ENCODE results near the gene NAV2. TPM values are rescaled to one million over a fixed set of nuclear protein-coding genes. Genes with fewer than 3 reads are reported as not detected.

The NAV2 gene
- total RNA-seq, 4 donors from 2014 or later, result 9.1 to 34.7 (median 22.2) TPM

GRCh38 chr11:20113149-20113438, 400.5 kb downstream of the NAV2 start:
- peaks cover 27% of the 10 kb centered on the region for H3K36me3 ChIP-seq
- H3K9me3 ChIP-seq, result no peaks in the 10 kb centered on the region
- WGBS, result 34% methylated on average over 5 of the region's 5 CpGs
- H3K27me3 ChIP-seq, result no peaks in the 10 kb centered on the region
- no peak for DNase-seq (ENCODE audit: low spot score in 2 of 2)
- peaks cover 23% of the 10 kb centered on the region for H3K4me1 ChIP-seq
- no peak overlapping the region for H3K27ac ChIP-seq
- H3K4me3 ChIP-seq, result no peak overlapping the region
- TF ChIP-seq POLR2AphosphoS5 (IDR thresholded peaks at IDR 0.05), result no peak
- TF ChIP-seq POLR2A (IDR thresholded peaks at IDR 0.05), result no peak
- TF ChIP-seq EP300 (IDR thresholded peaks at IDR 0.05), result no peak
- TF ChIP-seq CTCF (IDR thresholded peaks at IDR 0.05), result no peak

- H3K27me3 ChIP-seq, result no peaks in the 10 kb centered on the region
- no peak for DNase-seq (ENCODE audit: low spot score in 2 of 2)
- H3K27ac ChIP-seq, result no peak overlapping the region
- H3K9me3 ChIP-seq, result no peaks in the 10 kb centered on the region
- 83% methylated on average over 8 of the region's 10 CpGs for WGBS
- peaks cover 23% of the 10 kb centered on the region for H3K4me1 ChIP-seq
- H3K4me3 ChIP-seq, result no peak overlapping the region
- peaks cover 33% of the 10 kb centered on the region for H3K36me3 ChIP-seq
- TF ChIP-seq CTCF (IDR thresholded peaks at IDR 0.05) (no peak), EP300 (IDR thresholded peaks at IDR 0.05) (no peak), POLR2A (IDR thresholded peaks at IDR 0.05) (no peak), POLR2AphosphoS5 (IDR thresholded peaks at IDR 0.05) (no peak)
These were observed 402.0 kb downstream of the NAV2 start for GRCh38 chr11:20114588-20114987.

- WGBS, result 92% methylated on average over 1 of the region's 1 CpG
These were observed 404.2 kb downstream of the NAV2 start for GRCh38 chr11:20116825-20117224.

GRCh38 chr11:20117291-20117690, 404.7 kb downstream of the NAV2 start:
- no peak for DNase-seq (ENCODE audit: low spot score in 2 of 2)
- H3K36me3 ChIP-seq, result peaks cover 27% of the 10 kb centered on the region
- no peaks in the 10 kb centered on the region for H3K9me3 ChIP-seq
- no peaks in the 10 kb centered on the region for H3K27me3 ChIP-seq
- 91% methylated on average over 5 of the region's 5 CpGs for WGBS
- peaks cover 9% of the 10 kb centered on the region for H3K4me1 ChIP-seq
- no peak overlapping the region for H3K4me3 ChIP-seq
- H3K27ac ChIP-seq, result no peak overlapping the region
- TF ChIP-seq POLR2A (IDR thresholded peaks at IDR 0.05), result no peak
- TF ChIP-seq POLR2AphosphoS5 (IDR thresholded peaks at IDR 0.05), result no peak
- no peak for TF ChIP-seq CTCF (IDR thresholded peaks at IDR 0.05)
- no peak for TF ChIP-seq EP300 (IDR thresholded peaks at IDR 0.05)

More at GRCh38 chr11:20116825-20117224, 404.2 kb downstream of the NAV2 start:
- no peaks in the 10 kb centered on the region for H3K27me3 ChIP-seq
- H3K27ac ChIP-seq, result no peak overlapping the region
- peaks cover 27% of the 10 kb centered on the region for H3K36me3 ChIP-seq
- no peak for TF ChIP-seq EP300 (IDR thresholded peaks at IDR 0.05)
- no peak for TF ChIP-seq CTCF (IDR thresholded peaks at IDR 0.05)
- TF ChIP-seq POLR2AphosphoS5 (IDR thresholded peaks at IDR 0.05), result no peak
- TF ChIP-seq POLR2A (IDR thresholded peaks at IDR 0.05), result no peak
- no peaks in the 10 kb centered on the region for H3K9me3 ChIP-seq
- DNase-seq (ENCODE audit: low spot score in 2 of 2), result no peak
- no peak overlapping the region for H3K4me3 ChIP-seq
- H3K4me1 ChIP-seq, result peaks cover 13% of the 10 kb centered on the region

- no peaks in the 10 kb centered on the region for H3K27me3 ChIP-seq
- H3K9me3 ChIP-seq, result no peaks in the 10 kb centered on the region
- no peaks in the 10 kb centered on the region for H3K4me1 ChIP-seq
- no peak overlapping the region for H3K4me3 ChIP-seq
- DNase-seq (ENCODE audit: low spot score in 2 of 2), result no peak
- H3K36me3 ChIP-seq, result peaks cover 27% of the 10 kb centered on the region
- H3K27ac ChIP-seq, result no peak overlapping the region
- WGBS, result 86% methylated on average over 13 of the region's 15 CpGs
- TF ChIP-seq POLR2A (IDR thresholded peaks at IDR 0.05) (no peak), CTCF (IDR thresholded peaks at IDR 0.05) (no peak), EP300 (IDR thresholded peaks at IDR 0.05) (no peak), POLR2AphosphoS5 (IDR thresholded peaks at IDR 0.05) (no peak)
These were observed 405.6 kb downstream of the NAV2 start for GRCh38 chr11:20118209-20118608.
